ENCODE results near the gene PAMR1. TPM values are rescaled to one million over a fixed set of nuclear protein-coding genes. Genes with fewer than 3 reads are reported as not detected.

The PAMR1 gene
- total and polyA plus RNA-seq, 2 of the 8 experiments (the other 6 are each of a cell fraction or from before 2014, with no cell fraction given), result 3.0 to 6.9 TPM

DNA sequence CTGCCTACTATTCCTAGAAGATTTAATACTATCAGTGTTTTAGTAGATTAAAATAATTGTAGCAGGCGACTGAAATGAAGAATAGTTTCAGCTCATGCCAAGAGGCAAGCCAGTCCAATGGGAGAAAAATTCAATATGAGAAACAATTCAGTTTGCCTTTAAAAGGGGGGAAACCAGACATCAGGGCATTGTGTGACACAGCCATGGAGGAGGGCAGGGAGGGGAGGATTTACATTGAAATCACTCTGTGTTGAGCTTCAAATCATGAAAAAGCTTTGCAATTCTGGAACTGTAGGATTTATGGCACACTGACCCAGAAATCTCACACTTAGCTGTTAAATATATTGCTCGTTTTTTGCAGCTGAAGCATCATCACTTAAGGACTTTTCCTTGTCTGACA, 110.6 kb downstream of the PAMR1 start:
- Histone ChIP-seq H3K4me1 (replicated peaks in 1 of 4; ENCODE audit: control insufficient read depth in 3 of 4, insufficient read depth in 4 of 4, low read length in 3 of 4) (peaks cover 0 to 3% (median 0%) of the 10 kb centered on the region in 4 experiments; a peak in 3 of 7 replicates), H2BK120ac (replicated peaks; ENCODE audit: low read depth, low read length) (no peak overlapping the region), H4K8ac (ENCODE audit: extremely low read depth, insufficient read depth, low read length) (no peak overlapping the region), H3K27ac (ENCODE audit: low read depth, low read length) (no peak overlapping the region), H4K91ac (replicated peaks; ENCODE audit: insufficient read length, low read length) (no peak overlapping the region), H4K20me1 (replicated peaks in 1 of 2; ENCODE audit: control insufficient read depth in 1 of 2, insufficient read depth in 2 of 2, low read length in 2 of 2) (no peaks in the 10 kb centered on the region), H2AFZ (ENCODE audit: low read length) (no peak overlapping the region), H3K4me3 (ENCODE audit: extremely low read depth in 1 of 4, insufficient read depth in 2 of 4, low read depth in 3 of 4, low read length in 4 of 4) (no peak overlapping the region), H3K18ac (ENCODE audit: extremely low read depth, low read length) (no peak overlapping the region), H4K5ac (ENCODE audit: insufficient read length, low read depth, low read length) (no peak overlapping the region), H2BK20ac (ENCODE audit: low read length) (no peak overlapping the region), H2BK12ac (ENCODE audit: low read depth, low read length) (no peak overlapping the region), H3K27me3 (replicated peaks in 1 of 4; ENCODE audit: control insufficient read depth in 3 of 4, extremely low read depth in 1 of 4, insufficient read depth in 3 of 4, low read length in 3 of 4) (peaks cover 16 to 50% (median 39%) of the 10 kb centered on the region in 4 experiments), H3K14ac (ENCODE audit: insufficient read length) (no peak overlapping the region), H3K23ac (ENCODE audit: insufficient read length) (no peak overlapping the region), H3K79me2 (ENCODE audit: control insufficient read depth in 1 of 2, insufficient read depth in 2 of 2, low read length in 2 of 2) (no peaks in the 10 kb centered on the region), H2BK5ac (ENCODE audit: low read depth, low read length) (no peak overlapping the region), H2AK5ac (ENCODE audit: low read depth, low read length) (no peak overlapping the region), H3K23me2 (ENCODE audit: low read depth, low read length) (peaks cover 13% of the 10 kb centered on the region; the same call in 1 of the 2 replicates), H3K9me3 (ENCODE audit: insufficient read depth in 2 of 2, low read depth in 1 of 2, low read length in 1 of 2) (no peaks in the 10 kb centered on the region), H3K9ac (replicated peaks in 1 of 4; ENCODE audit: extremely low read depth in 1 of 4, low read depth in 3 of 4, low read length in 3 of 4) (no peak overlapping the region), H2BK15ac (ENCODE audit: low read length) (no peak overlapping the region), H3K4ac (replicated peaks; ENCODE audit: insufficient read length, low read depth, low read length) (no peak overlapping the region), H3K56ac (replicated peaks; ENCODE audit: insufficient read length, low read depth, low read length) (no peak overlapping the region), H3K4me2 (ENCODE audit: insufficient read depth in 1 of 2, low read depth in 2 of 2, low read length in 2 of 2) (no peak overlapping the region), H3K79me1 (ENCODE audit: low read depth, low read length) (no peaks in the 10 kb centered on the region), H3K36me3 (ENCODE audit: control insufficient read depth in 2 of 4, insufficient read depth in 4 of 4, low read length in 3 of 4) (no peaks in the 10 kb centered on the region)
- no peak for FAIRE-seq
- TF ChIP-seq KDM5A (IDR thresholded peaks at IDR 0.05; ENCODE audit: low read length) (no peak), GABPA (IDR thresholded peaks at IDR 0.05; ENCODE audit: borderline replicate concordance, insufficient read depth, low read length) (no peak), RNF2 (IDR thresholded peaks at IDR 0.05; ENCODE audit: borderline replicate concordance, low read depth, low read length, missing control alignments, poor library complexity, severe bottlenecking) (no peak), POLR2A (IDR thresholded peaks at IDR 0.05; ENCODE audit: control extremely low read depth in 1 of 2, low read depth in 2 of 2, low read length in 2 of 2) (no peak), CTBP2 (IDR thresholded peaks at IDR 0.05; ENCODE audit: borderline replicate concordance, insufficient read depth, insufficient read length, low read length) (no peak), JUND (IDR thresholded peaks at IDR 0.05; ENCODE audit: low read length) (no peak), CBX5 (IDR thresholded peaks at IDR 0.05; ENCODE audit: low read depth, low read length) (no peak), MAFK (IDR thresholded peaks at IDR 0.05; ENCODE audit: low read depth, low read length) (no peak), ASH2L (IDR thresholded peaks at IDR 0.05; ENCODE audit: low read length) (no peak)
- 71% methylated on average over 2 of the region's 2 CpGs; no CpG with 5 or more reads in 1 of the 2 experiments for WGBS, 2 experiments (ENCODE audit: extremely low coverage in 1 of 2, insufficient coverage in 1 of 2, insufficient read length in 1 of 2, insufficient replicate concordance in 2 of 2, low coverage in 1 of 2, low lambda C conversion rate in 2 of 2, missing lambda C conversion rate in 1 of 2)
- DNase-seq (ENCODE audit: low read depth in 1 of 2, low spot score in 2 of 2), result no peak
- POLR2A ChIA-PET (ENCODE audit: partially characterized antibody), result no interaction called here
- CTCF ChIA-PET (ENCODE audit: partially characterized antibody), result interaction anchor here (0.8 to 3.6 kb wide), 4 partner anchors 10 to 75 kb away, joined by 3 to 24 read pairs (median 3); no protein-coding TSS in a partner anchor

Data from H1 (cell line).